ENCODE measurements around the gene SLC25A42. TPM values are rescaled to one million over a fixed set of nuclear protein-coding genes. Genes with fewer than 3 reads are reported as not detected.

SLC25A42 gene
- total RNA-seq, 1 donor from 2014 or later, result 7.5 TPM

GRCh38 chr19:19157808-19158207, 94.0 kb downstream of the SLC25A42 start:
- Mint-ChIP-seq H3K4me1 (ENCODE audit: unreplicated experiment) (peaks cover 3% of the 10 kb centered on the region), H3K4me3 (ENCODE audit: unreplicated experiment) (no peak overlapping the region), H3K9me3 (ENCODE audit: unreplicated experiment) (no peaks in the 10 kb centered on the region), H3K36me3 (ENCODE audit: low read depth, unreplicated experiment) (peaks cover 4% of the 10 kb centered on the region), H3K27me3 (ENCODE audit: unreplicated experiment) (peaks cover 7% of the 10 kb centered on the region), H3K27ac (ENCODE audit: unreplicated experiment) (no peak overlapping the region)
- TF ChIP-seq CTCF (IDR thresholded peaks at IDR 0.05; ENCODE audit: unreplicated experiment), result no peak
- DNase-seq (ENCODE audit: low spot score), result no peak

- Mint-ChIP-seq H3K4me1 (ENCODE audit: unreplicated experiment) (peaks cover 3% of the 10 kb centered on the region), H3K36me3 (ENCODE audit: low read depth, unreplicated experiment) (peaks cover 4% of the 10 kb centered on the region), H3K4me3 (ENCODE audit: unreplicated experiment) (no peak overlapping the region), H3K9me3 (ENCODE audit: unreplicated experiment) (no peaks in the 10 kb centered on the region), H3K27me3 (ENCODE audit: unreplicated experiment) (peaks cover 7% of the 10 kb centered on the region), H3K27ac (ENCODE audit: unreplicated experiment) (no peak overlapping the region)
- no peak for DNase-seq (ENCODE audit: low spot score)
- TF ChIP-seq CTCF (IDR thresholded peaks at IDR 0.05; ENCODE audit: unreplicated experiment), result no peak
Observed at GRCh38 chr19:19159534-19159933, 95.7 kb downstream of the SLC25A42 start.

- H3K36me3 Mint-ChIP-seq (ENCODE audit: low read depth, unreplicated experiment), result peaks cover 4% of the 10 kb centered on the region
- no peaks in the 10 kb centered on the region for H3K9me3 Mint-ChIP-seq (ENCODE audit: unreplicated experiment)
- DNase-seq (ENCODE audit: low spot score), result no peak
- peaks cover 3% of the 10 kb centered on the region for H3K4me1 Mint-ChIP-seq (ENCODE audit: unreplicated experiment)
- no peak overlapping the region for H3K4me3 Mint-ChIP-seq (ENCODE audit: unreplicated experiment)
- peaks cover 9% of the 10 kb centered on the region for H3K27me3 Mint-ChIP-seq (ENCODE audit: unreplicated experiment)
- no peak overlapping the region for H3K27ac Mint-ChIP-seq (ENCODE audit: unreplicated experiment)
- no peak for TF ChIP-seq CTCF (IDR thresholded peaks at IDR 0.05; ENCODE audit: unreplicated experiment)
Observed at GRCh38 chr19:19160461-19161035, 96.8 kb downstream of the SLC25A42 start.

GRCh38 chr19:19162495-19162894, 98.7 kb downstream of the SLC25A42 start:
- no peak for TF ChIP-seq CTCF (IDR thresholded peaks at IDR 0.05; ENCODE audit: unreplicated experiment)
- Mint-ChIP-seq H3K4me1 (ENCODE audit: unreplicated experiment) (peaks cover 3% of the 10 kb centered on the region), H3K36me3 (ENCODE audit: low read depth, unreplicated experiment) (peaks cover 4% of the 10 kb centered on the region), H3K27ac (ENCODE audit: unreplicated experiment) (no peak overlapping the region), H3K9me3 (ENCODE audit: unreplicated experiment) (no peaks in the 10 kb centered on the region), H3K27me3 (ENCODE audit: unreplicated experiment) (peaks cover 5% of the 10 kb centered on the region), H3K4me3 (ENCODE audit: unreplicated experiment) (no peak overlapping the region)
- no peak for DNase-seq (ENCODE audit: low spot score)

Other genes with a start within 250 kb of the SLC25A42 start
- 69.8 TPM for gene UPF1, start 232.0 kb upstream of the SLC25A42 start, total RNA-seq (ENCODE audit: unreplicated experiment)
- gene CERS1, start 167.8 kb upstream of the SLC25A42 start, total RNA-seq (ENCODE audit: unreplicated experiment), result 15.7 TPM
- 213 TPM for gene COPE, start 144.6 kb upstream of the SLC25A42 start, total RNA-seq (ENCODE audit: unreplicated experiment)
- gene DDX49, start 144.3 kb upstream of the SLC25A42 start, total RNA-seq (ENCODE audit: unreplicated experiment), result 33.7 TPM
- gene HOMER3, start 122.8 kb upstream of the SLC25A42 start, total RNA-seq (ENCODE audit: unreplicated experiment), result 222 TPM
- gene SUGP2, start 30.5 kb upstream of the SLC25A42 start, total RNA-seq (ENCODE audit: unreplicated experiment), result 109 TPM
- 25.9 TPM for gene ARMC6, start 30.4 kb upstream of the SLC25A42 start, total RNA-seq (ENCODE audit: unreplicated experiment)
- gene TMEM161A, start 74.5 kb downstream of the SLC25A42 start, total RNA-seq (ENCODE audit: unreplicated experiment), result 25.1 TPM
- gene MEF2B, start 106.3 kb downstream of the SLC25A42 start, total RNA-seq (ENCODE audit: unreplicated experiment), result 0.97 TPM
- gene BORCS8, start 128.2 kb downstream of the SLC25A42 start, total RNA-seq (ENCODE audit: unreplicated experiment), result 31.3 TPM
- 131 TPM for gene RFXANK, start 128.3 kb downstream of the SLC25A42 start, total RNA-seq (ENCODE audit: unreplicated experiment)
- 4.3 TPM for gene NR2C2AP, start 139.4 kb downstream of the SLC25A42 start, total RNA-seq (ENCODE audit: unreplicated experiment)
- gene NCAN, start 148.0 kb downstream of the SLC25A42 start, total RNA-seq (ENCODE audit: unreplicated experiment), result 0.05 TPM
- gene TM6SF2, start 209.3 kb downstream of the SLC25A42 start, total RNA-seq (ENCODE audit: unreplicated experiment), result 1.4 TPM

Measured in endothelial cell (in vitro differentiated cells).